Measurements from ENCODE around the gene ASXL1.
"Not testable (repeated sequence)": the region's sequence is repeated elsewhere in the genome, so short reads cannot be mapped to it uniquely, and the experiment has no call there.

Gene ASXL1

GRCh38 chr20:32357869-32358631 lies at the start of gene ASXL1:
Gene ASXL1, plus strand, starts transcription at chr20:32358331. Its CDS starts 445 bp downstream, at chr20:32358776.
- DNase-seq (ENCODE audit: low read depth in 2 of 3, low spot score in 2 of 3) = peak; percentile 88 to 94 (median 89)

GRCh38 chr20:32312718-32313424 lies 45.3 kb upstream of the ASXL1 start:
- no peak for DNase-seq (ENCODE audit: low read depth in 2 of 3, low spot score in 2 of 3)

DNA sequence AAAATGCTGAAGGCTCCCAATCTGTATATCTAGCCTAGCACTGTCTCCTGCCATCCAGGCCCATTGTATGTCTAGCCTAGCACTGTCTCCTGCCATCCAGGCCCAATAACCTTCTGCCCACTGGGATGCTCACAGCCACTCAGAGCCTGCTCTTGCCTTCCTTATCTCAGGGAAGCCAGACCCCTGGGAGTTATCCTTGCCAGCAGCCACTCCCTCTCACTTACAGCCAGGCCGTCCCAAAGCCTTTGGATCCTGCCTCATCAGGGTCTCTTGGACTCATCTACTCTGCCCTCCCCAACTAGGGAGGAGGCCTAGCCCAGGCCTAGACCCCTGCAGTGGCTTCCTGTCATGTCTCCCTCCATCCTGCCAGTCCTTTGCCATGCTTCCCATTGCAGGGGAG lies 43.4 kb upstream of the ASXL1 start:
- no peak for DNase-seq (ENCODE audit: low read depth in 2 of 3, low spot score in 2 of 3)

- DNase-seq (ENCODE audit: low read depth in 2 of 3, low spot score in 2 of 3) = no peak
Observed at GRCh38 chr20:32315399-32315798, 42.7 kb upstream of the ASXL1 start.

- DNase-seq (ENCODE audit: low read depth in 2 of 3, low spot score in 2 of 3) = no peak
Observed at GRCh38 chr20:32315891-32316290, 42.2 kb upstream of the ASXL1 start.

GRCh38 chr20:32316667-32317066 lies 41.5 kb upstream of the ASXL1 start:
- DNase-seq (ENCODE audit: low read depth in 2 of 3, low spot score in 2 of 3) = no peak

DNA sequence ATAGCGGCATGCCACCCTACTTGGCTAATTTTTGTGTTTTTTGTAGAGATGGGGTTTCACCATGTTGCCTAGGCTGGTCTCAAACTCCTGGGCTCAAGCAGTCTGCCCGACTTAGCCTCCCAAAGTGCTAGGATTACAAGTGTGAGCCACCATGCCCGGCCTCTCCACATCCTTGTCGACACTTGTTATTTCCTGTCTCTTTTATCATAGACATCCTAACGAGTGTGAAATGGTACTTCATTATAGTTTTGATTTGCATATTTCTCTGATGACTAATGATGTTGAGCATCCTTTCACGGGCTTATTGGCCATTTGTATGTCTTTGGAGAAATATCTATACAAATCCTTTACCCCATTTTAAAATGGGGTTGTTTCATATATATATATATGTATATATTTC lies 39.0 kb upstream of the ASXL1 start:
- DNase-seq (ENCODE audit: low read depth in 2 of 3, low spot score in 2 of 3) = no peak

DNA sequence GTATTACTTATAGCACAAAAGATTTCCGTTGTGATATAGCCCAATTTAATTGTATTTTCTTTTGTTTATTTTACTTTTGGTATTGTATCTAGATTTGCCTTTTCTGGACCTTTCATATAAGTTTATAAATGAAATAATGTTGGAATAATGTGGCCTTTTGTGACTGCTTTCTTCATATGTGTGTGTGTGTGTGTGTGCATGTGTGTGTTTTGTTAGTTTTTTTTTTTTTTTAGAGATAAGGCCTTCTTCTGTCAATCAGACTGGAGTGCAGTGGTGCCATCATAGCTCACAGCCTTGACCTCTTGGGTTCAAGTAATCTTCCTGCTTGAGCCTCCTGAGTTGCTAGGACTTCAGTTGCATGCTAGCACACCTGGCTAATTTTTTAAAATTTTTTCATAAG lies 37.8 kb upstream of the ASXL1 start:
- no peak for DNase-seq (ENCODE audit: low read depth in 2 of 3, low spot score in 2 of 3)

DNA sequence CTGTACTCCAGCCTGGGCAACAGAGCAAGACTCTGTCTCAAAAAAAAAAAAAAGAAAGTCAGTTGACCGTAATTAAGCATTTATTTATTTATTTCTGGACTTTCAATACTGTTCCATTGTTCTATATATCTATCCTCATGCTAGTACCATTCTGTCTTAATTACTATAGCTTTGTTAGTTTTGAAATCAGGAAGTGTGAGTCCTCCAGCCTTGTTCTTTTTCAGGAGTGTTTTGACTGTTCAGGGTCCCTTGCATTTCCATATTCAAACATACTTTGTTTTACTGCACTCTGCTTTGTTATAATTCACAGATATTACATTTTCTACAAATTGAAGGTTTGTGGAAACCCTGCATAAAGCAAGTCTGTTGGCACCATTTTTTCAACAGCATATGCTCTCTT lies 36.7 kb upstream of the ASXL1 start:
- no peak for DNase-seq (ENCODE audit: low read depth in 2 of 3, low spot score in 2 of 3)

- not testable (repeated sequence) for DNase-seq (ENCODE audit: low read depth in 2 of 3, low spot score in 2 of 3)
Observed at GRCh38 chr20:32322260-32322659, 35.9 kb upstream of the ASXL1 start.

DNA sequence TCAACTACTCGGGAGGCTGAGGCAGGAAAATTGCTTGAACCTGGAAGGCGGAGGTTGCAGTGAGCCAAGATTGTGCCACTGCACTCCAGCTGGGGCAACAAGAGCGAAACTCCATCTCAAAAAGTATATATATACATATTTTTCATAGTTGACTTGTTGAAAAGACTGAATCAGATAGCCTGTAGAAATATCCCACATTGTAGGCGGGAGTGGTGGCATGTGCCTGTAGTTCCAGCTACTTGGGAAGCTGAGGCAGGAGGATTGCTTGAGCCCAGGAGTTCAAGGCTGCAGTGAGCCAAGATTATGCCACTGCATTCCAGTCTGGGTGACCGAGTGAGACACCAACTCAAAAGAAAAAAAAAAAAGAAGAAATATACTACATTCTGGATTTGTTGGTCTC lies 34.4 kb upstream of the ASXL1 start:
- DNase-seq (ENCODE audit: low read depth in 2 of 3, low spot score in 2 of 3) = not testable (repeated sequence)

DNA sequence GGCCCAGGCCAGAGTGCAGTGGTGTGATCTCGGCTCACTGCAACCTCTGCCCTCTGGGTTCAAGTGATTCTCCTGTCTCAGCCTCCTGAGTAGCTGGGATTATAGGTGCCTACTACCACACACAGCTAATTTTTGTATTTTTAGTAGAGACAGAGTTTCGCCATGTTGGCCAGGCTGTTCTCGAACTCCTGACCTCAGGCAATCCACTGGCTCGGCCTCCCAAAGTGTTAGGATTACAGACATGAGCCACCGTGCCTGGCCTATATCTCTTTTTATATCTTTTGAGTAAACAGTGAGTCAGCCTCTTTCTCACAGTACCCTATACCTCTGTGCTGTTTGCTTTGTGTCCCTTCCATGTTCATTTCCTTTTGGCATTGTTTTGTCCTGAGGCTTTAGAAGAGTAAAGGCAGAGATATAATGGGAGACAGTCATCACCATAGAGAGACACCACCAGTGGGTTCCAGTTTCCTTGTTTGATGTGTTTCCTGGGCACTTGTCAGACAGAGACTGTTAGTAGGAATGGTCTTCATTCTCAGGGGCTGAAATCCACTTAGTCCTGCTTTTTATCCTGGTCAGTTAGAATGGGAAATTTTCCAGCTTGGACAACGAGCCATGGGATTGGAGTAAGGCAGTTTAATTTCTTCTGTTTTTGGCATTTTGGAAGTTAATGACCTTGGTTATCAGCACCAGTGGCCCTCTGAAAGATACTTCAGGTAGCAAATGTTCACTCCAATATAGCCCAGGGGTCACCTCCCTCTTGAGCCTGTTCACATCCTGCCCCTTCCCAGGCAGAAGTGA lies 32.2 kb upstream of the ASXL1 start:
- DNase-seq (ENCODE audit: low read depth in 2 of 3, low spot score in 2 of 3) = no peak

- DNase-seq (ENCODE audit: low read depth in 2 of 3, low spot score in 2 of 3) = no peak
Observed at GRCh38 chr20:32326504-32326845, 31.7 kb upstream of the ASXL1 start.

DNA sequence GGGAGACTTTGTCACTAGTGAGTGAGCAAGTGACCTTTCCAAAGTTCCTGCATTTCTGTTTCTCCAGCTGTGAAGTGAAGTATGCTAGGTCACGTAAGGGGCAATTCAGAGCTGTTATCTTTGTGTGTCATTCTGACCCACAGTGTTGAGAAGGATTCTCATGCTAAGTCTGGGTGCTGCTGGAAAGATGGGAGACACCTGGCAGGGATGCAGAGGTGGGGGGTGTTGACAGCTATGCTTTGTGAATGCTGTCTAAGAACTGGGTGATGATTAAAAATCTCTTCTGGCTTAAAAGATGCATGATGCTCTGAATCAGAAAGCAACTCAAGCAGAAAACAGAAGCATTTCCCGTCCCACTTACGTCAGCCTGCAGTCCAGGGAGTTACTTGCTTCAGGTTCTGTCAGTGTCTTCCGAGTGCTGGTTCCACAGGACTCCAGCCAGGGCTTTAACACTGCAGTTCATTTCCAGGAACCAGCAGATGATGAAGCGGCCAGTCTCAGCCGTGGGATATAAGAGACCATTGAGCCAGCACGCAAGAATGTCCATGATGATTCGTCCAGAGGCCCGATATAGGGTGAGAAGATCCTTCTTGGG lies 30.9 kb upstream of the ASXL1 start:
- no peak for DNase-seq (ENCODE audit: low read depth in 2 of 3, low spot score in 2 of 3)

DNA sequence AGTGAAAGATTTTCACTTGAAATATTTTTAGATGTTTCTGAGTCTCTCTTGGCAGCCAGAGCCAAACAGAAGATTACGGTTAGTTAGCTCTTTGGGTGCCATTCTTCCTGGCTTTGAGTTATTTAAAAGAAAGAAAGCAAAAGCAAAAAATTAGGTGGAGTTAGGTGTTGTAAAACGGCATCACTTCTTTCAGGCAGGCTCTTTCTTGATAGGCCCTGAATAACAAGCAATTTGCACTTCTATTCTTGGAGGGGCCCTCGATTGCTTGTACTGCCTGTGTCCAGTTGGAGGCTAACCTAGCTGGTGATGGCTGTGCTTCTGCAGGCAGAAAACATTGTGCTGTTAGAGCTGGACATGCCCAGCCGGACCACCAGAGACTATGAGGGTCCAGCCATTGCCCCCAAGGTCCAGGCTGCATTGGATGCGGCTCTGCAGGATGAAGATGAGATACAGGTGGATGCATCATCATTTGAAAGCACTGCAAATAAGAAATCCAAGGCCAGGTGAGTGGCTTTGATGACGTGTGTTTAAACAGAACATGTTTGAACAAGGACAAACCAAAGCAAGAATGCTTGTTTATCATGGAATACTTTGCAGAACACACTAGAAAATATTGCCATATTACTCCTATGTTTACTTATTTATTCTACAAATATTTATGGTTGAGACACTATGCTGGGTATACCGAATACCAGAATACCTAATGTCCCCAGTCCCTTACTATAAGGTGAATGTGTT lies 28.1 kb upstream of the ASXL1 start:
- DNase-seq (ENCODE audit: low read depth in 2 of 3, low spot score in 2 of 3) = no peak

GRCh38 chr20:32330555-32330897 lies 27.6 kb upstream of the ASXL1 start:
- DNase-seq (ENCODE audit: low read depth in 2 of 3, low spot score in 2 of 3) = no peak

DNA sequence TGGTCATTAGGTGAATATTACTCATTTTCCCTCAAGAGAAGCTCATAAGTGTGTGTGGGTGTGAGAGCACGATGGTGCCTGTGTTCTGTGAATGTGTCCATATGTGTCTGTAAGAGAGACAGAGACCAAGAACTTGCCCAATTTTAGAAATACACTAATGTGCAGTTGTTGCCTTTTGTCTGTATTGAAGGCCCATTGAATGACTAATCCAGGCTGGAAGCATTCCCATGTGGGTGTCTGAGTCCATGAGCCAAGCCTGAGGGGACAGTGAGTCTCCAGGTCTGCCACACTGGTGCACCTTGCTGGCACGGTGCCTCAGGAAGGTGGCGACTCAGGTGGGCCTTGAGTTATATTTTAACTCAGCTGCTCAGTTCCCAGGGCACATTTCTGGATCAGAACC lies 25.5 kb upstream of the ASXL1 start:
- DNase-seq (ENCODE audit: low read depth in 2 of 3, low spot score in 2 of 3) = no peak

- DNase-seq (ENCODE audit: low read depth in 2 of 3, low spot score in 2 of 3) = peak in 2 of 3 experiments; percentile 13 to 41
Observed at GRCh38 chr20:32333181-32333987, 24.7 kb upstream of the ASXL1 start.

DNA sequence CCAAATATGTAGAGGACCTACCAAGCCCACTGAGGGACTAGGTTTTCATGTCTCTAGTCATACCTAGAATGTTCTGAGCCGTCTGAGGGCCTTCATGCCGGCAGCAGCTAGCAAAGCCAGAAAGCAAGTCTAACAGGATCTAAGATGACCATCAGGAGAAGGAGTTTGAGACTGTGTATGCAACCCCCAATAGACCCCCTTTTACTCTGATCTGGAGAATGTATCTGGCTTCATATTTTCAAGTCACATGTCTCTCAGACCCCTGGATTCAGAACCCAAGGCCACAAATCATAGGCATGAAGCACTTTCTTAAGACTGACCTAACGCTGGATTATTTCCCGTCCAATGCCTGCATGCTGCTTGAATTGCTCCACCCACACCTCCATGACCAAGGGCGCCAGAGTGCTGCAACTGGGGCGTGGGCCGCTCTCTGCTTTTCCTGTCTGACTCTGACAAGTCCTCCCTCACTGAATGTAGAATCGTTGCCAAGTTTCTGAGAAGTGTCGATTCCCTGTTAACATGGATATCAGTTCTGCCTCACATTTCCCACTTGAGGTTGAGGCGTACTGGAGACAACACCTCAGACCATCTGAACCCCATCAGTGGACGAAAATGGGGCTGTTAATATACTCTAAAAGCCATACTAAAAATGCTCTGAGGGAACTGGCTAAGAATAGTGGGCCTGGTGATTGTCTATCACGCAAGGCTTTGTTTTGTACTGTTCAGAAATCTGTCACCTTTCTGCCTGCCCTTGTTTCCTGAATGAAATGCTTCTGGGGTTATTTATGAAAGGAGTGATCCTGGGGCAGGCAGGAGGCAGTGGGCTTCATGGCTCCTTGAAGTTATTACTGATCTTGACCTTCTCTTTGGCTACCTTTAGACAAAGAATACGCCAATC lies 23.9 kb upstream of the ASXL1 start:
- peak in 1 of 3 experiments; percentile 22 for DNase-seq (ENCODE audit: low read depth in 2 of 3, low spot score in 2 of 3)

All from activated CD8-positive, alpha-beta memory T cell treated with anti-CD3 and anti-CD28 coated beads for 48 hours (primary cell).